SK-N-SH treated with all-trans-retinoic acid at 6 μM for 48 hours (cell line): ENCODE data around the gene MRPL3.

Source experiments
- ATAC-seq: fragments of 200-7000 bp; cut with Tn5 transposase; 3 replicates; pipeline ENCODE4 v1.9.1; 2020; ENCODE audit warnings: mild to moderate bottlenecking, moderate library complexity
- ARNTL ChIP-seq: fragments of 450-650 bp; formaldehyde crosslinking; IDR thresholded peaks from 2 replicates; pipeline ENCODE4 v1.5.0; 2020; ENCODE audit warnings: low read depth, mild to moderate bottlenecking, moderate library complexity, borderline replicate concordance
- BACH2 ChIP-seq: fragments of 250-450 bp; sonication (Bioruptor Pico); IDR thresholded peaks from 2 replicates; pipeline ENCODE4 v1.9.0; 2021; ENCODE audit warnings: mild to moderate bottlenecking, borderline replicate concordance
- CREB5 ChIP-seq: fragments of 250-450 bp; sonication (Bioruptor Pico); IDR thresholded peaks from 2 replicates; pipeline ENCODE4 v1.5.1; 2020; ENCODE audit warnings: low read depth, mild to moderate bottlenecking, moderate library complexity
- CSDC2 ChIP-seq: fragments of 250-450 bp; sonication (Bioruptor Pico); IDR thresholded peaks from 2 replicates; pipeline ENCODE4 v1.5.0; 2020; ENCODE audit warnings: mild to moderate bottlenecking, moderate library complexity
- CSRNP3 ChIP-seq: fragments of 250-450 bp; sonication (Bioruptor Pico); IDR thresholded peaks from 2 replicates; pipeline ENCODE4 v1.5.1; 2021; ENCODE audit warnings: mild to moderate bottlenecking, moderate library complexity
- ESRRG ChIP-seq: fragments of 250-450 bp; sonication (Bioruptor Pico); IDR thresholded peaks from 2 replicates; pipeline ENCODE4 v1.6.1; 2021; ENCODE audit warnings: mild to moderate bottlenecking
- GLIS3 ChIP-seq: fragments of 250-450 bp; sonication (Bioruptor Pico); IDR thresholded peaks from 2 replicates; pipeline ENCODE4 v1.5.0; 2020; ENCODE audit warnings: mild to moderate bottlenecking, moderate library complexity
- ISL1 ChIP-seq: fragments of 250-450 bp; sonication (Bioruptor Pico); IDR thresholded peaks from 2 replicates; pipeline ENCODE4 v2.1.2; 2022; ENCODE audit warnings: mild to moderate bottlenecking, moderate library complexity
- OSR1 ChIP-seq: fragments of 250-450 bp; sonication (Bioruptor Pico); IDR thresholded peaks from 2 replicates; pipeline ENCODE4 v1.8.0; 2022; ENCODE audit warnings: moderate library complexity, mild to moderate bottlenecking, inconsistent platforms
- PATZ1 ChIP-seq: fragments of 250-450 bp; sonication (Bioruptor Pico); IDR thresholded peaks from 2 replicates; pipeline ENCODE4 v1.8.0; 2020; ENCODE audit warnings: mild to moderate bottlenecking, moderate library complexity, borderline replicate concordance
- PPARA ChIP-seq: fragments of 250-450 bp; sonication (Bioruptor Pico); IDR thresholded peaks from 2 replicates; pipeline ENCODE4 v1.5.0; 2020; ENCODE audit warnings: mild to moderate bottlenecking, borderline replicate concordance
- RARB ChIP-seq: fragments of 250-450 bp; sonication (Bioruptor Pico); IDR thresholded peaks from 2 replicates; pipeline ENCODE4 v1.8.0; 2021; ENCODE audit warnings: mild to moderate bottlenecking, moderate library complexity
- SNAI2 ChIP-seq: fragments of 250-450 bp; sonication (Bioruptor Pico); IDR thresholded peaks from 2 replicates; pipeline ENCODE4 v1.5.0; 2020; ENCODE audit warnings: mild to moderate bottlenecking, moderate library complexity
- TCF4 ChIP-seq: fragments of 250-450 bp; sonication (Bioruptor Pico); IDR thresholded peaks from 2 replicates; pipeline ENCODE4 v1.8.0; 2021; ENCODE audit warnings: mild to moderate bottlenecking, moderate library complexity, borderline replicate concordance
- TOX ChIP-seq: fragments of 250-450 bp; sonication (Bioruptor Pico); IDR thresholded peaks from 2 replicates; pipeline ENCODE4 v1.8.0; 2021; ENCODE audit warnings: mild to moderate bottlenecking, moderate library complexity, borderline replicate concordance
- ZC3H10 ChIP-seq: fragments of 250-450 bp; sonication (Bioruptor Pico); IDR thresholded peaks from 2 replicates; pipeline ENCODE4 v1.5.1; 2021; ENCODE audit warnings: mild to moderate bottlenecking, moderate library complexity
- ZFP3 ChIP-seq: fragments of 250-450 bp; sonication (Bioruptor Pico); IDR thresholded peaks from 2 replicates; pipeline ENCODE4 v1.5.0; 2020; ENCODE audit warnings: mild to moderate bottlenecking, moderate library complexity
- ZFP30 ChIP-seq: fragments of 450-650 bp; formaldehyde crosslinking; IDR thresholded peaks from 2 replicates; pipeline ENCODE4 v1.5.0; 2022; ENCODE audit warnings: mild to moderate bottlenecking, moderate library complexity
- ZNF70 ChIP-seq: fragments of 450-650 bp; formaldehyde crosslinking; IDR thresholded peaks from 2 replicates; pipeline ENCODE4 v1.5.0; 2020; ENCODE audit warnings: mild to moderate bottlenecking, moderate library complexity
- ZNF8 ChIP-seq: fragments of 450-650 bp; formaldehyde crosslinking; IDR thresholded peaks from 2 replicates; pipeline ENCODE4 v1.5.0; 2020; ENCODE audit warnings: mild to moderate bottlenecking, moderate library complexity
- TF ChIP-seq, protein P1 (sequence below): fragments of 250-450 bp; sonication (Bioruptor Pico); IDR thresholded peaks from 2 replicates; pipeline ENCODE4 v1.8.0; 2021; ENCODE audit warnings: low read depth, mild to moderate bottlenecking, moderate library complexity, borderline replicate concordance
- TF ChIP-seq, protein P2 (sequence below): fragments of 250-450 bp; sonication (Bioruptor Pico); IDR thresholded peaks from 2 replicates; pipeline ENCODE4 v1.5.0; 2020; ENCODE audit warnings: mild to moderate bottlenecking, moderate library complexity

Gene MRPL3

GRCh38 chr3:131453533-131453932 lies 49.2 kb downstream of the MRPL3 start:
- TF ChIP-seq TOX: no peak
- TF ChIP-seq ISL1: no peak
- TF ChIP-seq ZFP30: no peak
- ATAC-seq: no peak

DNA sequence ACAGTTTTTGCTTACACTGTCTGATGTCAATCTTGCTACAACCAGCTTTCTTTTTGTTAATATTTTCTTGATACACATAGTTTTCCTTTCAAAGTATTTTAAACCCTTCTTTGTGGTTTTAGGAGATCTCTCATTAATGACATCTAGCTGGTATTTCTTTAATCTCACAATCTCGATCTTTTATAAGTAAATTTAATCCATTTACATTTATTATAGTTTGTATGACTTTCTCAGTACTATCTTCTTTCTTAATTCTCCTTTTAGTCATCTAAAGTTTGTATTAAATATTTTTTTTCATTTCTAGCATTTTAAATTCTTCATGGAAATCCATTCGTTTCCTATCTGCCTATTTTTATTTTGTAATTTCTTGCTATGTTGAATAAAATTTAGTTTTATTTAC lies 55.4 kb downstream of the MRPL3 start:
- TF ChIP-seq ZC3H10 (no peak), BACH2 (CRISPR knock-in tag) (no peak), GLIS3 (CRISPR knock-in tag) (no peak), CSDC2 (CRISPR knock-in tag) (no peak), CSRNP3 (no peak), ZFP3 (CRISPR knock-in tag) (no peak), PATZ1 (no peak), ZNF8 (CRISPR knock-in tag) (no peak), ARNTL (no peak), TOX (no peak), CREB5 (CRISPR knock-in tag) (no peak), OSR1 (no peak), ZNF70 (CRISPR knock-in tag) (no peak), SNAI2 (CRISPR knock-in tag) (no peak), ESRRG (CRISPR knock-in tag) (no peak), ZFP30 (no peak), ISL1 (no peak)
- TF ChIP-seq, protein P1, sequence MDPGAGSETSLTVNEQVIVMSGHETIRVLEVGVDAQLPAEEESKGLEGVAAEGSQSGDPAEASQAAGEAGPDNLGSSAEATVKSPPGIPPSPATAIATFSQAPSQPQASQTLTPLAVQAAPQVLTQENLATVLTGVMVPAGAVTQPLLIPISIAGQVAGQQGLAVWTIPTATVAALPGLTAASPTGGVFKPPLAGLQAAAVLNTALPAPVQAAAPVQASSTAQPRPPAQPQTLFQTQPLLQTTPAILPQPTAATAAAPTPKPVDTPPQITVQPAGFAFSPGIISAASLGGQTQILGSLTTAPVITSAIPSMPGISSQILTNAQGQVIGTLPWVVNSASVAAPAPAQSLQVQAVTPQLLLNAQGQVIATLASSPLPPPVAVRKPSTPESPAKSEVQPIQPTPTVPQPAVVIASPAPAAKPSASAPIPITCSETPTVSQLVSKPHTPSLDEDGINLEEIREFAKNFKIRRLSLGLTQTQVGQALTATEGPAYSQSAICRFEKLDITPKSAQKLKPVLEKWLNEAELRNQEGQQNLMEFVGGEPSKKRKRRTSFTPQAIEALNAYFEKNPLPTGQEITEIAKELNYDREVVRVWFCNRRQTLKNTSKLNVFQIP (CRISPR knock-in tag): no peak
- ATAC-seq: no peak

GRCh38 chr3:131444180-131444579 lies 58.6 kb downstream of the MRPL3 start:
- no peak for ATAC-seq
- TF ChIP-seq ZNF70 (CRISPR knock-in tag): no peak
- TF ChIP-seq, protein P2, sequence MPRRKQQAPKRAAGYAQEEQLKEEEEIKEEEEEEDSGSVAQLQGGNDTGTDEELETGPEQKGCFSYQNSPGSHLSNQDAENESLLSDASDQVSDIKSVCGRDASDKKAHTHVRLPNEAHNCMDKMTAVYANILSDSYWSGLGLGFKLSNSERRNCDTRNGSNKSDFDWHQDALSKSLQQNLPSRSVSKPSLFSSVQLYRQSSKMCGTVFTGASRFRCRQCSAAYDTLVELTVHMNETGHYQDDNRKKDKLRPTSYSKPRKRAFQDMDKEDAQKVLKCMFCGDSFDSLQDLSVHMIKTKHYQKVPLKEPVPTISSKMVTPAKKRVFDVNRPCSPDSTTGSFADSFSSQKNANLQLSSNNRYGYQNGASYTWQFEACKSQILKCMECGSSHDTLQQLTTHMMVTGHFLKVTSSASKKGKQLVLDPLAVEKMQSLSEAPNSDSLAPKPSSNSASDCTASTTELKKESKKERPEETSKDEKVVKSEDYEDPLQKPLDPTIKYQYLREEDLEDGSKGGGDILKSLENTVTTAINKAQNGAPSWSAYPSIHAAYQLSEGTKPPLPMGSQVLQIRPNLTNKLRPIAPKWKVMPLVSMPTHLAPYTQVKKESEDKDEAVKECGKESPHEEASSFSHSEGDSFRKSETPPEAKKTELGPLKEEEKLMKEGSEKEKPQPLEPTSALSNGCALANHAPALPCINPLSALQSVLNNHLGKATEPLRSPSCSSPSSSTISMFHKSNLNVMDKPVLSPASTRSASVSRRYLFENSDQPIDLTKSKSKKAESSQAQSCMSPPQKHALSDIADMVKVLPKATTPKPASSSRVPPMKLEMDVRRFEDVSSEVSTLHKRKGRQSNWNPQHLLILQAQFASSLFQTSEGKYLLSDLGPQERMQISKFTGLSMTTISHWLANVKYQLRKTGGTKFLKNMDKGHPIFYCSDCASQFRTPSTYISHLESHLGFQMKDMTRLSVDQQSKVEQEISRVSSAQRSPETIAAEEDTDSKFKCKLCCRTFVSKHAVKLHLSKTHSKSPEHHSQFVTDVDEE (CRISPR knock-in tag): no peak
- TF ChIP-seq RARB (CRISPR knock-in tag): no peak
- no peak for TF ChIP-seq ZC3H10

DNA sequence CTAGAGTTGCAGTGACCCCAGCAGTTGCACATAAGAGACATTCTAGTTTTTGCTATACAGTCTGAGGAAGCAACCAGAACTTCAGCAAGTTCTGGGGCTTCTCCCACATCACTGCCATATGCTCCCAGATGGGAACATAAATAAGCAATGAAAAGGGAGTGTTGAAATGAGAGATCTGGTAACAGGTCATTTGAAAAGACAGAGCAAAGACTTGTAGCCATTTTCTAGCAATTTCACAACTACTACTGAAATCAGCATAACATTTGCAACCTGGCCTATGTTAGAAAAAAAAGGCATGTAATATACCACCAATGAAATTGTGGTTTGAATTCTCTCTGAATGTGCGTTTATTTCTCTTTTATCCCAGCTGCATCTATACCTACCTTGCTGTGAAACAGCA lies 63.7 kb downstream of the MRPL3 start:
- no peak for ATAC-seq
- TF ChIP-seq ZC3H10 (no peak), BACH2 (CRISPR knock-in tag) (no peak), TCF4 (CRISPR knock-in tag) (no peak), GLIS3 (CRISPR knock-in tag) (no peak), TOX (no peak), PPARA (CRISPR knock-in tag) (no peak), OSR1 (no peak), PATZ1 (no peak), ZFP30 (no peak)
- TF ChIP-seq, protein P2 (CRISPR knock-in tag): no peak
- TF ChIP-seq, protein P1 (CRISPR knock-in tag): no peak
